SH-SY5Y (cell line): ENCODE data around the gene CENPA.

ENCODE experiments used
- GATA2 ChIP-seq: IDR thresholded peaks from 2 replicates; pipeline ENCODE4 v1.6.1; 2011; ENCODE audit warnings: mild to moderate bottlenecking, low read depth, low read length
- GATA3 ChIP-seq: IDR thresholded peaks from 2 replicates; pipeline ENCODE4 v1.6.1; 2011; ENCODE audit warnings: low read depth, mild to moderate bottlenecking, low read length, moderate library complexity

- TF ChIP-seq GATA2 = no peak
- TF ChIP-seq GATA3 = no peak
Observed at GRCh38 chr2:26772064-26773001, 13.5 kb upstream of the CENPA start.
